GM12872 (cell line): ENCODE data around the gene TARDBP.

Experiments
- CTCF ChIP-seq: IDR thresholded peaks from 3 replicates; pipeline ENCODE4 v1.5.1; 2011; ENCODE audit warnings: low read depth, mild to moderate bottlenecking, low read length, moderate library complexity; ENCODE audit not compliant: insufficient read depth

Gene TARDBP

DNA sequence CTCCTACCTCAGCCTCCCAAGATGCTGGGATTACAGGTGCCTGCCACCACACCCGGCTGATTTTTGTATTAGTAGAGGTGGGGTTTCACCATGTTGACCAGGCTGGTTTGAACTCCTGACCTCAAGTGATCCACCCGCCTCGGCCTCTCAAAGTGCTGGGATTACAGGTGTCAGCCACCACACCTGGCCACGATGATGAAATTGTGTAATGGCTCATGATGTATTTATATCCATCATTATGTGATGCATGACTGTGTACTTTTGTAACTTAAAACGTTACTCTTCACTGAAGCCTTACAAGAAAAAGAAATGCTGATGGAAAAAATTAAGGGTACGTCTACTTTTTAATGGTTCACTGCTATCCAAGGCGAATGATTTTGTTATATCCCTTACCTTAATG is 7.5 kb downstream of the TARDBP start:
- no peak for TF ChIP-seq CTCF

- TF ChIP-seq CTCF, result no peak
Observed at GRCh38 chr1:11023201-11023600, 10.7 kb downstream of the TARDBP start.

DNA sequence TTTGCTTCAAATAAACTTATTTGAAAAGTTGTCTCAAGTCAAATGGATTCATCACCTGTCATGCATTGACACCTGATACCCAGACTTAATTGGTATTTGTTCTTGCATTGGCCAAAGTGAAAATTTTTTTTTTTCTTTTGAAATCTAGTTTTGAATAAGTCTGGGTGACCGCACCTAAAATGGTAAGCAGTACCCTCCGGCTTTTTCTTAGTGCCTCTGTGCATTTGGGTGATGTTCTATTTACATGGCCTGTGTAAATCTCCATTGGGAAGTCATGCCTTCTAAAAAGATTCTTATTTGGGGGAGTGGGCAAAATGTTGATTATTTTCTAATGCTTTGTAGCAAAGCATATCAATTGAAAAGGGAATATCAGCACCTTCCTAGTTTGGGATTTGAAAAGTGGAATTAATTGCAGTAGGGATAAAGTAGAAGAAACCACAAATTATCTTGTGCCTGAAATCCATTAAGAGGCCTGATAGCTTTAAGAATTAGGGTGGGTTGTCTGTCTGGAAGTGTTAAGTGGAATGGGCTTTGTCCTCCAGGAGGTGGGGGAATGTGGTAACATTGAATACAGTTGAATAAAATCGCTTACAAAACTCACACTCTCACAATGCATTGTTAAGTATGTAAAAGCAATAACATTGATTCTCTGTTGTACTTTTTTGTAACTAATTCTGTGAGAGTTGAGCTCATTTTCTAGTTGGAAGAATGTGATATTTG is 11.9 kb downstream of the TARDBP start:
- no peak for TF ChIP-seq CTCF

GRCh38 chr1:11024874-11025203 is 12.4 kb downstream of the TARDBP start:
- TF ChIP-seq CTCF, result no peak

DNA sequence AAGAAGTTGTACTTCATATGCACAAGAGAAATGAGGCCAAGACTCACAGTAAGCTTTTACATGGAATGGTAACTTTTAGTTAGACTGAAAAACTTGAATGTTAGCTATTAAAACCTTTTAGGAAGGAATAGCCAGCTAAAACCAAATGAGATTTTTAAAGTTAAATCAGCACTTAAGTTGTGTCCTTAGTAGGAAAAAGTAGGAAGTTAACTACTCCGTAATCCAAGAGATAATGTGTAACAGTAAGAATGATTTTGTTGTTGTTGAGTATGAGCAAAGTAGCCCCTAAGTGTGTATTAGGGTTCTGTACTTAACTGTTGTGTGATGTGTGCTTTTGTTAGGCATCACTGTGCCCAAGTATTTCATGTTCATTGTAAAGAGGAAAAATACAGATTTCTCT is 13.2 kb downstream of the TARDBP start:
- no peak for TF ChIP-seq CTCF

DNA sequence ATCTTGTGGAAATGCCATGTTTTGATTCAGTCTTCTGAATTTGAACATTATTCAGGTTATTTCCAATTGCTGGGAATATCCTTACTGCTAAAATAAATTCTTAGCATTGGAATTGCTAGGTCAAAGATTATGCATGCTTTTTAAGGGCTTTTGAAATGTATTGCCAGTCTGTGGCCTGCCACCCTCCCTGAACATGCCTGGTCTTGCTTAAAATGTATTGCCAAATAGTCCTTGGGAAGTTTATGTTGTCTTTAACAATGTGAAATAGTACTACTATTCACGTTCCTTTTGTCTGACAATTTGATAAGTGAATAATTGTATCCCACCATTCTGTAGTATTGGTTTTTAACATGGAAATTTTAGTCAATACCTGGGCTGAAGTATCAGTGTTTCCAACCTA is 13.6 kb downstream of the TARDBP start:
- no peak for TF ChIP-seq CTCF

- no peak for TF ChIP-seq CTCF
Observed at GRCh38 chr1:11026903-11027302, 14.4 kb downstream of the TARDBP start.

DNA sequence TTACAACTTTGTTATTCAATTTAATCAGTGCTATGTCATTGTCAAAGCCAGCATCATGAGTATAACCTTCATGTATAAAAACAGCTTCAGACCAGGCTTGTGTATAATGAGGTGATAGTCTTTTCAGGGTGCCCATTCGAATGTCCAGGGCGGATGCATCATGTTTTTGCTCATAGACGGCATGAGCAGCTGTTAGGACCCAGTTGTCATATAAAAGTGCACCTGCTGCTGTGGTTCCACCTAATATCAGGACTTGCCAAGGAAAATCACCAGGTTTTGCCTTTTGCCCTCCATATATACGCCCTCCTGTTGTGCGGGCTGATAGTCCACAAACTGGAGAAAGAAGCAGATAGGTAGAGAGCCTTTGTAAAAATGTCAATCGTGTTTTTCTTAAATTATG is 14.9 kb downstream of the TARDBP start:
- no peak for TF ChIP-seq CTCF
